ENCODE measurements around the gene WDR37. TPM values are rescaled to one million over a fixed set of nuclear protein-coding genes. Genes with fewer than 3 reads are reported as not detected.

WDR37 gene
- total RNA-seq, 2 donors from 2014 or later: 18.6 to 18.7 TPM

- TF ChIP-seq CTCF (IDR thresholded peaks at IDR 0.05): no peak
- no peaks in the 10 kb centered on the region for H3K9me3 ChIP-seq
- H3K27me3 ChIP-seq: no peaks in the 10 kb centered on the region
- DNase-seq: peak; percentile 54
- H3K36me3 ChIP-seq: no peaks in the 10 kb centered on the region
- H3K4me1 ChIP-seq: peaks cover 3% of the 10 kb centered on the region
- peak overlapping the region; percentile 88 for H3K4me3 ChIP-seq
- H3K27ac ChIP-seq: peak overlapping the region; percentile 99
- intact Hi-C loops (cut with DNase I): no loop called here
- peak overlapping the region; percentile 85 to 87 for H3K9ac ChIP-seq (ENCODE audit: low read depth in 2 of 2, low read length in 2 of 2)
Observed at GRCh38 chr10:1047937-1048336, 8.2 kb upstream of the WDR37 start.

- no peaks in the 10 kb centered on the region for H3K27me3 ChIP-seq
- no peaks in the 10 kb centered on the region for H3K9me3 ChIP-seq
- peak overlapping the region; percentile 85 to 87 for H3K9ac ChIP-seq (ENCODE audit: low read depth in 2 of 2, low read length in 2 of 2)
- peak overlapping the region; percentile 88 for H3K4me3 ChIP-seq
- no peaks in the 10 kb centered on the region for H3K36me3 ChIP-seq
- H3K4me1 ChIP-seq: peaks cover 3% of the 10 kb centered on the region
- intact Hi-C loops (cut with DNase I): no loop called here
- TF ChIP-seq CTCF (IDR thresholded peaks at IDR 0.05): no peak
- DNase-seq: no peak
- H3K27ac ChIP-seq: peak overlapping the region; percentile 99
Observed at GRCh38 chr10:1048349-1048731, 7.8 kb upstream of the WDR37 start.

GRCh38 chr10:1048732-1049424, 7.3 kb upstream of the WDR37 start, which contains the start of gene IDI1:
TSS of gene IDI1 (minus strand) at chr10:1049119. CDS start at chr10:1049003, 116 bp downstream.
- intact Hi-C loops (cut with DNase I): no loop called here
- TF ChIP-seq CTCF (IDR thresholded peaks at IDR 0.05): no peak
- Histone ChIP-seq H3K4me3 (peak within 1 kb of the TSS; percentile 88), H3K36me3 (no peaks in the 10 kb centered on the region), H3K27me3 (no peaks in the 10 kb centered on the region), H3K9me3 (no peaks in the 10 kb centered on the region), H3K9ac (ENCODE audit: low read depth in 2 of 2, low read length in 2 of 2) (peak within 1 kb of the TSS; percentile 85 to 96), H3K27ac (peak within 1 kb of the TSS; percentile 99), H3K4me1 (peaks cover 3% of the 10 kb centered on the region)
- DNase-seq: peak; percentile 96

GRCh38 chr10:1049425-1049958, 6.7 kb upstream of the WDR37 start:
- H3K36me3 ChIP-seq: no peaks in the 10 kb centered on the region
- H3K27ac ChIP-seq: peak overlapping the region; percentile 99
- peaks cover 3% of the 10 kb centered on the region for H3K4me1 ChIP-seq
- peak overlapping the region; percentile 88 for H3K4me3 ChIP-seq
- no peak for TF ChIP-seq CTCF (IDR thresholded peaks at IDR 0.05)
- peak overlapping the region; percentile 85 to 96 for H3K9ac ChIP-seq (ENCODE audit: low read depth in 2 of 2, low read length in 2 of 2)
- no peak for DNase-seq
- H3K9me3 ChIP-seq: no peaks in the 10 kb centered on the region
- intact Hi-C loops (cut with DNase I): no loop called here
- no peaks in the 10 kb centered on the region for H3K27me3 ChIP-seq

- Histone ChIP-seq H3K36me3 (no peaks in the 10 kb centered on the region), H3K9me3 (no peaks in the 10 kb centered on the region), H3K4me1 (peaks cover 8% of the 10 kb centered on the region), H3K27ac (peak overlapping the region; percentile 99), H3K4me3 (peak overlapping the region; percentile 88), H3K27me3 (no peaks in the 10 kb centered on the region), H3K9ac (ENCODE audit: low read depth in 2 of 2, low read length in 2 of 2) (no peak overlapping the region)
- TF ChIP-seq CTCF (IDR thresholded peaks at IDR 0.05): no peak
- intact Hi-C loops (cut with DNase I): loop anchor here (10.0 kb wide), 1 partner anchor 115 kb away; the partner anchor contains the start of gene LARP4B
- DNase-seq: peak; percentile 50
Observed at GRCh38 chr10:1050145-1050544, 6.0 kb upstream of the WDR37 start.
